T-helper 1 cell treated with Interleukin-12 subunit alpha and Interleukin-12 subunit beta and Interleukin-4 antibody, amounts not matched to agents 30 μg/mL and 1 μg/mL, for 36 hours (primary cell): ENCODE data around the gene ZBTB7C.
A peak's percentile ranks its signal among the peaks of the same experiment; 100 is the strongest.

ENCODE experiments used
- H3K27ac Mint-ChIP-seq: one replicate; pipeline ENCODE4 v1.8.0; 2021; ENCODE audit warnings: mild to moderate bottlenecking, mixed read lengths
- H3K27me3 Mint-ChIP-seq: one replicate; pipeline ENCODE4 v1.8.0; 2021; ENCODE audit warnings: low read depth, mixed read lengths
- H3K36me3 Mint-ChIP-seq: one replicate; pipeline ENCODE4 v1.8.0; 2021; ENCODE audit warnings: low read depth, mixed read lengths
- H3K4me1 Mint-ChIP-seq: one replicate; pipeline ENCODE4 v1.8.0; 2021; ENCODE audit warnings: low read depth, mixed read lengths
- H3K4me3 Mint-ChIP-seq: one replicate; pipeline ENCODE4 v1.8.0; 2021; ENCODE audit warnings: mild to moderate bottlenecking, moderate library complexity, mixed read lengths
- H3K9me3 Mint-ChIP-seq: one replicate; pipeline ENCODE4 v1.8.0; 2021; ENCODE audit warnings: mixed read lengths

Gene ZBTB7C

GRCh38 chr18:48407358-48407757 lies 1.8 kb downstream of the ZBTB7C start:
- no peaks in the 10 kb centered on the region for H3K36me3 Mint-ChIP-seq
- H3K27me3 Mint-ChIP-seq, result peaks cover 75% of the 10 kb centered on the region
- H3K4me1 Mint-ChIP-seq, result peaks cover 14% of the 10 kb centered on the region
- no peak overlapping the region for H3K4me3 Mint-ChIP-seq
- H3K27ac Mint-ChIP-seq, result no peak overlapping the region
- H3K9me3 Mint-ChIP-seq, result no peaks in the 10 kb centered on the region

GRCh38 chr18:48405978-48406377 lies 3.2 kb downstream of the ZBTB7C start:
- Mint-ChIP-seq H3K4me1 (peaks cover 13% of the 10 kb centered on the region), H3K4me3 (no peak overlapping the region), H3K36me3 (no peaks in the 10 kb centered on the region), H3K9me3 (no peaks in the 10 kb centered on the region), H3K27me3 (peaks cover 70% of the 10 kb centered on the region), H3K27ac (no peak overlapping the region)

- H3K27ac Mint-ChIP-seq, result no peak overlapping the region
- no peak overlapping the region for H3K4me3 Mint-ChIP-seq
- H3K27me3 Mint-ChIP-seq, result peaks cover 67% of the 10 kb centered on the region
- no peaks in the 10 kb centered on the region for H3K36me3 Mint-ChIP-seq
- H3K9me3 Mint-ChIP-seq, result no peaks in the 10 kb centered on the region
- H3K4me1 Mint-ChIP-seq, result peaks cover 8% of the 10 kb centered on the region
These were observed 4.3 kb downstream of the ZBTB7C start for GRCh38 chr18:48404716-48405507.

- Mint-ChIP-seq H3K4me3 (no peak overlapping the region), H3K4me1 (peaks cover 9% of the 10 kb centered on the region), H3K27me3 (peaks cover 75% of the 10 kb centered on the region), H3K36me3 (no peaks in the 10 kb centered on the region), H3K27ac (no peak overlapping the region), H3K9me3 (no peaks in the 10 kb centered on the region)
These were observed 6.2 kb downstream of the ZBTB7C start for GRCh38 chr18:48402953-48403352.

GRCh38 chr18:48399303-48400075 lies 9.7 kb downstream of the ZBTB7C start:
- Mint-ChIP-seq H3K4me3 (peak overlapping the region; percentile 61), H3K27ac (no peak overlapping the region), H3K27me3 (peaks cover 80% of the 10 kb centered on the region), H3K36me3 (no peaks in the 10 kb centered on the region), H3K4me1 (peaks cover 7% of the 10 kb centered on the region), H3K9me3 (no peaks in the 10 kb centered on the region)

GRCh38 chr18:48398074-48398473 lies 11.1 kb downstream of the ZBTB7C start:
- Mint-ChIP-seq H3K9me3 (no peaks in the 10 kb centered on the region), H3K4me3 (no peak overlapping the region), H3K27me3 (peaks cover 78% of the 10 kb centered on the region)

GRCh38 chr18:48397021-48397420 lies 12.2 kb downstream of the ZBTB7C start:
- Mint-ChIP-seq H3K27ac (no peak overlapping the region), H3K27me3 (peaks cover 77% of the 10 kb centered on the region), H3K4me3 (no peak overlapping the region), H3K4me1 (peaks cover 7% of the 10 kb centered on the region), H3K9me3 (no peaks in the 10 kb centered on the region), H3K36me3 (no peaks in the 10 kb centered on the region)

More at GRCh38 chr18:48398074-48398473, 11.1 kb downstream of the ZBTB7C start:
- H3K27ac Mint-ChIP-seq, result no peak overlapping the region
- no peaks in the 10 kb centered on the region for H3K36me3 Mint-ChIP-seq
- peaks cover 7% of the 10 kb centered on the region for H3K4me1 Mint-ChIP-seq

GRCh38 chr18:48396561-48396960 lies 12.6 kb downstream of the ZBTB7C start:
- Mint-ChIP-seq H3K9me3 (no peaks in the 10 kb centered on the region), H3K27ac (no peak overlapping the region), H3K36me3 (no peaks in the 10 kb centered on the region), H3K27me3 (peaks cover 77% of the 10 kb centered on the region), H3K4me3 (no peak overlapping the region), H3K4me1 (peaks cover 7% of the 10 kb centered on the region)

- Mint-ChIP-seq H3K4me1 (peaks cover 7% of the 10 kb centered on the region), H3K27me3 (peaks cover 80% of the 10 kb centered on the region), H3K9me3 (no peaks in the 10 kb centered on the region), H3K27ac (no peak overlapping the region), H3K4me3 (no peak overlapping the region), H3K36me3 (no peaks in the 10 kb centered on the region)
These were observed 13.5 kb downstream of the ZBTB7C start for GRCh38 chr18:48395646-48396045.

GRCh38 chr18:48394176-48394575 lies 15.0 kb downstream of the ZBTB7C start:
- Mint-ChIP-seq H3K9me3 (no peaks in the 10 kb centered on the region), H3K36me3 (no peaks in the 10 kb centered on the region), H3K27me3 (peaks cover 78% of the 10 kb centered on the region), H3K4me1 (no peaks in the 10 kb centered on the region), H3K4me3 (no peak overlapping the region), H3K27ac (no peak overlapping the region)

- Mint-ChIP-seq H3K36me3 (no peaks in the 10 kb centered on the region), H3K27ac (no peak overlapping the region), H3K27me3 (peaks cover 79% of the 10 kb centered on the region)
These were observed 15.4 kb downstream of the ZBTB7C start for GRCh38 chr18:48393776-48394175.

GRCh38 chr18:48393170-48393569 lies 16.0 kb downstream of the ZBTB7C start:
- peaks cover 81% of the 10 kb centered on the region for H3K27me3 Mint-ChIP-seq
- H3K4me1 Mint-ChIP-seq, result no peaks in the 10 kb centered on the region
- no peak overlapping the region for H3K27ac Mint-ChIP-seq
- H3K4me3 Mint-ChIP-seq, result no peak overlapping the region
- H3K9me3 Mint-ChIP-seq, result no peaks in the 10 kb centered on the region
- no peaks in the 10 kb centered on the region for H3K36me3 Mint-ChIP-seq

More at GRCh38 chr18:48393776-48394175, 15.4 kb downstream of the ZBTB7C start:
- H3K4me1 Mint-ChIP-seq, result no peaks in the 10 kb centered on the region
- no peaks in the 10 kb centered on the region for H3K9me3 Mint-ChIP-seq
- no peak overlapping the region for H3K4me3 Mint-ChIP-seq

- no peak overlapping the region for H3K4me3 Mint-ChIP-seq
- H3K27ac Mint-ChIP-seq, result no peak overlapping the region
- no peaks in the 10 kb centered on the region for H3K9me3 Mint-ChIP-seq
- H3K27me3 Mint-ChIP-seq, result peaks cover 74% of the 10 kb centered on the region
- no peaks in the 10 kb centered on the region for H3K4me1 Mint-ChIP-seq
- H3K36me3 Mint-ChIP-seq, result no peaks in the 10 kb centered on the region
These were observed 16.9 kb downstream of the ZBTB7C start for GRCh38 chr18:48392268-48392667.

- Mint-ChIP-seq H3K4me1 (no peaks in the 10 kb centered on the region), H3K9me3 (no peaks in the 10 kb centered on the region), H3K27me3 (peaks cover 70% of the 10 kb centered on the region), H3K4me3 (no peak overlapping the region), H3K27ac (no peak overlapping the region), H3K36me3 (no peaks in the 10 kb centered on the region)
These were observed 17.3 kb downstream of the ZBTB7C start for GRCh38 chr18:48391868-48392267.

GRCh38 chr18:48390641-48391040 lies 18.5 kb downstream of the ZBTB7C start:
- Mint-ChIP-seq H3K9me3 (no peaks in the 10 kb centered on the region), H3K36me3 (no peaks in the 10 kb centered on the region), H3K4me1 (peaks cover 3% of the 10 kb centered on the region), H3K27me3 (peaks cover 65% of the 10 kb centered on the region), H3K27ac (no peak overlapping the region), H3K4me3 (no peak overlapping the region)
